PC-9 (cell line): Measurements from ENCODE around the gene GON7. TPM values are rescaled to one million over a fixed set of nuclear protein-coding genes. Genes with fewer than 3 reads are reported as not detected.

Experiments used
- BruUV-seq: library from RNA; stranded (reverse); fragments of 400-500 nt; replicated peaks from 2 replicates; lab custom pipeline; 2021; lab: Mats Ljungman, UMichigan
- CTCF ChIA-PET: fragments of 300-600 bp; sonication (Branson Sonifier 250); formaldehyde crosslinking; loops from one replicate; lab custom pipeline; 2022; ENCODE audit warnings: antibody characterized with exemption; lab: Charles Lee
- POLR2A ChIA-PET: fragments of 300-600 bp; sonication (Branson Sonifier 250); formaldehyde crosslinking; loops from one replicate; lab custom pipeline; 2022; ENCODE audit warnings: antibody characterized with exemption; ENCODE audit not compliant: unreplicated experiment; lab: Charles Lee
- DNase-seq, 2 experiments: peaks; one replicate each; pipeline versions ENCODE4 v3.0.0 to v3.0.0-alpha.2; 2015 to 2022; ENCODE audit warnings: mixed read lengths in 1 of 2
- H2AFZ ChIP-seq: fragments of 200-600 bp; sonication (generic); 2 replicates; pipeline ENCODE4 v1.8.1; 2017; ENCODE audit warnings: antibody characterized with exemption
- H3F3A ChIP-seq: fragments of 200-600 bp; sonication (generic); 2 replicates; pipeline ENCODE4 v1.8.1; 2017; ENCODE audit warnings: antibody characterized with exemption, mild to moderate bottlenecking, low read depth; ENCODE audit not compliant: insufficient read depth
- H3K27ac ChIP-seq: fragments of 200-600 bp; sonication (generic); 2 replicates; pipeline ENCODE4 v1.6.1; 2016; ENCODE audit warnings: mixed run types
- H3K27me3 ChIP-seq: fragments of 200-600 bp; sonication (generic); 2 replicates; pipeline ENCODE4 v1.6.1; 2016; ENCODE audit warnings: low read depth, mixed run types; ENCODE audit not compliant: insufficient read depth
- H3K36me3 ChIP-seq: fragments of 200-600 bp; sonication (generic); 2 replicates; pipeline ENCODE4 v1.6.1; 2016; ENCODE audit warnings: low read depth, mixed run types
- H3K4me1 ChIP-seq: fragments of 200-600 bp; sonication (generic); replicated peaks from 2 replicates; pipeline ENCODE4 v1.6.1; 2016; ENCODE audit warnings: mixed run types; ENCODE audit not compliant: insufficient read depth
- H3K4me2 ChIP-seq: fragments of 200-600 bp; sonication (generic); 2 replicates; pipeline ENCODE4 v1.6.1; 2017; ENCODE audit warnings: mixed run types
- H3K4me3 ChIP-seq: fragments of 200-600 bp; sonication (generic); 2 replicates; pipeline ENCODE4 v1.6.1; 2016; ENCODE audit warnings: mixed run types
- H3K79me2 ChIP-seq: fragments of 200-600 bp; sonication (generic); 2 replicates; pipeline ENCODE4 v1.6.1; 2017; ENCODE audit warnings: low read depth, mixed run types
- H3K9me2 ChIP-seq: fragments of 200-600 bp; sonication (generic); 2 replicates; pipeline ENCODE4 v1.8.1; 2017; ENCODE audit warnings: mild to moderate bottlenecking; ENCODE audit not compliant: insufficient read depth
- H3K9me3 ChIP-seq: fragments of 200-600 bp; sonication (generic); 2 replicates; pipeline ENCODE4 v1.8.1; 2016; ENCODE audit warnings: low read depth; ENCODE audit not compliant: insufficient read depth
- H4K20me1 ChIP-seq: fragments of 200-600 bp; sonication (generic); 2 replicates; pipeline ENCODE4 v1.8.1; 2017; ENCODE audit not compliant: insufficient read depth
- CTCF ChIP-seq: fragments of 200-600 bp; sonication (generic); conservative IDR thresholded peaks from 2 replicates; pipeline ENCODE4 v1.6.1; 2017; ENCODE audit warnings: mixed run types, antibody characterized with exemption, mild to moderate bottlenecking, moderate library complexity
- EZH2 ChIP-seq: fragments of 200-600 bp; sonication (generic); IDR thresholded peaks from 2 replicates; pipeline ENCODE4 v1.8.0; 2017; ENCODE audit warnings: antibody characterized with exemption, low read depth
- intact Hi-C: fragments of 100-400 bp; cut with micrococcal nuclease; formaldehyde crosslinking; loops from one replicate; pipeline ENCODE4 v1.10.0; 2022; ENCODE audit not compliant: unreplicated experiment
- total RNA-seq: library from RNA; stranded (reverse); gene quantifications from 2 replicates; pipeline ENCODE4 v1.2.3, GENCODE V29; 2021

GON7 gene
- total RNA-seq, 1 experiment from 2014 or later, result 9.3 TPM

GRCh38 chr14:93231129-93231979 lies 24.5 kb upstream of the GON7 start:
- BruUV-seq, result no TSS peak
- POLR2A ChIA-PET, result no interaction called here

GRCh38 chr14:93230539-93230938 lies 23.7 kb upstream of the GON7 start:
- Histone ChIP-seq H3K4me2 (no peak overlapping the region), H4K20me1 (no peaks in the 10 kb centered on the region), H3K36me3 (no peaks in the 10 kb centered on the region; the same call in 1 of the 2 replicates), H3K9me2 (no peaks in the 10 kb centered on the region), H3K79me2 (no peaks in the 10 kb centered on the region), H3K27me3 (no peaks in the 10 kb centered on the region), H3K4me3 (no peak overlapping the region), H2AFZ (no peak overlapping the region), H3K9me3 (no peaks in the 10 kb centered on the region), H3F3A (no peaks in the 10 kb centered on the region), H3K27ac (no peak overlapping the region), H3K4me1 (no peaks in the 10 kb centered on the region)
- TF ChIP-seq EZH2 (no peak), CTCF (no peak)
- no peak for DNase-seq
- ChIA-PET POLR2A (no interaction called here), CTCF (no interaction called here)
- BruUV-seq, result no TSS peak
- intact Hi-C loops, result loop anchor here (5.0 kb wide), 1 partner anchor 312 kb away; no protein-coding TSS in a partner anchor

More at GRCh38 chr14:93231129-93231979, 24.5 kb upstream of the GON7 start:
- intact Hi-C loops, result loop anchor here (5.0 kb wide), 1 partner anchor 311 kb away; no protein-coding TSS in a partner anchor
- Histone ChIP-seq H3K4me3 (no peak overlapping the region), H3K4me1 (no peaks in the 10 kb centered on the region), H3K27me3 (no peaks in the 10 kb centered on the region), H3K9me3 (no peaks in the 10 kb centered on the region), H3K79me2 (no peaks in the 10 kb centered on the region), H3F3A (peaks cover 4% of the 10 kb centered on the region; the same call in 1 of the 2 replicates), H4K20me1 (no peaks in the 10 kb centered on the region), H3K9me2 (no peaks in the 10 kb centered on the region), H3K36me3 (no peaks in the 10 kb centered on the region; the same call in 1 of the 2 replicates), H2AFZ (no peak overlapping the region), H3K27ac (no peak overlapping the region), H3K4me2 (no peak overlapping the region)
- CTCF ChIA-PET, result no interaction called here
- no peak for DNase-seq
- TF ChIP-seq CTCF (no peak), EZH2 (no peak)

GRCh38 chr14:93228550-93228949 lies 21.7 kb upstream of the GON7 start:
- Histone ChIP-seq H3K79me2 (no peaks in the 10 kb centered on the region), H3K9me2 (no peaks in the 10 kb centered on the region), H3K4me3 (no peak overlapping the region), H2AFZ (no peak overlapping the region), H3K36me3 (no peaks in the 10 kb centered on the region; the same call in 1 of the 2 replicates), H3K4me2 (no peak overlapping the region), H3F3A (no peaks in the 10 kb centered on the region), H3K9me3 (no peaks in the 10 kb centered on the region), H4K20me1 (no peaks in the 10 kb centered on the region), H3K27me3 (no peaks in the 10 kb centered on the region), H3K4me1 (no peaks in the 10 kb centered on the region), H3K27ac (no peak overlapping the region)
- no peak for DNase-seq
- TF ChIP-seq CTCF (no peak), EZH2 (no peak)
- ChIA-PET POLR2A (no interaction called here), CTCF (no interaction called here)
- intact Hi-C loops, result no loop called here
- no TSS peak for BruUV-seq
